ENCODE results near the gene A3GALT2. TPM values are rescaled to one million over a fixed set of nuclear protein-coding genes. Genes with fewer than 3 reads are reported as not detected.

A3GALT2 gene
- total and polyA plus RNA-seq, 9 of the 15 experiments (the other 6 are each of a cell fraction or from before 2014, with no cell fraction given): not detected

GRCh38 chr1:33361532-33362235, 40.8 kb upstream of the A3GALT2 start (continued):
- peak; percentile 21; the same call in 1 of the 2 replicates for TF ChIP-seq EP300 (IDR thresholded peaks at IDR 0.05; ENCODE audit: low read length)
- peak; percentile 83 for TF ChIP-seq KDM1A (IDR thresholded peaks at IDR 0.05)
- TF ChIP-seq GATAD2B (IDR thresholded peaks at IDR 0.05; ENCODE audit: borderline replicate concordance): peak; percentile 44; the same call in 1 of the 2 replicates
- no peak for TF ChIP-seq XRCC4 (IDR thresholded peaks at IDR 0.05; ENCODE audit: extremely low read depth, insufficient read depth, insufficient read length)
- TF ChIP-seq CBFA2T2 (conservative IDR thresholded peaks at IDR 0.05): peak; percentile 17; the same call in 1 of the 2 replicates
- TF ChIP-seq ETS1 (conservative IDR thresholded peaks at IDR 0.05; ENCODE audit: control insufficient read depth, low read depth, low read length): no peak
- peak in 1 of 2 experiments; percentile 68; a peak in 1 of 4 replicates for TF ChIP-seq TBL1XR1 (IDR thresholded peaks at IDR 0.05; ENCODE audit: low read length in 2 of 2)
- 0 out of 2 replicates have a peak, but pooled peaks have one; percentile 31 for TF ChIP-seq ATF4 (CRISPR knock-in tag; IDR thresholded peaks at IDR 0.05)
- TF ChIP-seq ETV6 (IDR thresholded peaks at IDR 0.05; ENCODE audit: borderline replicate concordance in 1 of 2, low read depth in 2 of 2, low read length in 1 of 2): peak in 1 of 2 experiments; percentile 61; a peak in 1 of 4 replicates
- TF ChIP-seq ETV6 (CRISPR knock-in tag; IDR thresholded peaks at IDR 0.05; ENCODE audit: borderline replicate concordance): no peak
- peak; percentile 63; the same call in 1 of the 2 replicates for TF ChIP-seq CEBPB (tag; IDR thresholded peaks at IDR 0.05)
- no peak for TF ChIP-seq TAF9B (IDR thresholded peaks at IDR 0.05; ENCODE audit: partially characterized antibody)
- 0 out of 2 replicates have a peak, but pooled peaks have one; percentile 21 for TF ChIP-seq KLF16 (IDR thresholded peaks at IDR 0.05)
- no peak for TF ChIP-seq MCM2 (IDR thresholded peaks at IDR 0.05; ENCODE audit: low read depth)
- TF ChIP-seq PRMT5 (CRISPR knock-in tag; IDR thresholded peaks at IDR 0.05): no peak
- peak; percentile 76 for TF ChIP-seq NCOR1 (IDR thresholded peaks at IDR 0.05)
- TF ChIP-seq SMARCE1 (IDR thresholded peaks at IDR 0.05): peak; percentile 65
- peak; percentile 63 for TF ChIP-seq CXXC5 (CRISPR knock-in tag; IDR thresholded peaks at IDR 0.05)
- no peak for TF ChIP-seq ZNF785 (CRISPR knock-in tag; IDR thresholded peaks at IDR 0.05)
- TF ChIP-seq DPF2 (IDR thresholded peaks at IDR 0.05): peak; percentile 70; the same call in 1 of the 2 replicates
- TF ChIP-seq ZEB2 (IDR thresholded peaks at IDR 0.05): peak; percentile 42; the same call in 1 of the 2 replicates
- peak; percentile 73 for TF ChIP-seq CBFA2T3 (IDR thresholded peaks at IDR 0.05)
- peak; percentile 78 for TF ChIP-seq HMBOX1 (IDR thresholded peaks at IDR 0.05)
- peak; percentile 30; the same call in 1 of the 2 replicates for TF ChIP-seq NFIC (IDR thresholded peaks at IDR 0.05)
- no peak for TF ChIP-seq PBX2 (CRISPR knock-in tag; IDR thresholded peaks at IDR 0.05; ENCODE audit: low read depth)
- TF ChIP-seq PBX2 (tag; conservative IDR thresholded peaks at IDR 0.05; ENCODE audit: low read depth): peak; percentile 80
